Sigmoid colon (tissue), 7 donors: ENCODE data around the gene COL25A1. TPM values are rescaled to one million over a fixed set of nuclear protein-coding genes. Genes with fewer than 3 reads are reported as not detected.

Experiments
- DNase-seq: peaks from one replicate; pipeline ENCODE4 v3.0.0-alpha.2; 2019
- H3K27ac ChIP-seq, 4 donors: fragments of 200-600 bp; sonication (generic); one replicate each; pipeline ENCODE4 v1.5.1; 2016 to 2019; ENCODE audit warnings: mild to moderate bottlenecking in 1 of 4
- H3K27me3 ChIP-seq, 3 donors: fragments of 200-600 bp; sonication (generic); one replicate each; pipeline ENCODE4 v1.5.1; 2019; ENCODE audit warnings: mild to moderate bottlenecking in 1 of 3
- H3K36me3 ChIP-seq, 4 donors: fragments of 200-600 bp; sonication (generic); one replicate each; pipeline ENCODE4 v1.5.1; 2016 to 2019
- H3K4me1 ChIP-seq, 4 donors: fragments of 200-600 bp; sonication (generic); one replicate each; pipeline ENCODE4 v1.5.1; 2017 to 2019
- H3K4me3 ChIP-seq, 4 donors: fragments of 200-600 bp; sonication (generic); one replicate each; pipeline ENCODE4 v1.5.1; 2017 to 2019; ENCODE audit warnings: mild to moderate bottlenecking in 2 of 4, moderate library complexity in 1 of 4
- H3K9me3 ChIP-seq, 4 donors: fragments of 200-600 bp in 3 of 4; sonication (generic) in 3 of 4; one replicate each; pipeline versions ENCODE4 v1.5.1 to v1.6.1; 2013 to 2019
- EP300 ChIP-seq, 4 donors: sonication (generic); formaldehyde crosslinking; IDR thresholded peaks; one replicate each; pipeline ENCODE4 v1.6.1; 2017; ENCODE audit warnings: antibody characterized with exemption in 4 of 4
- POLR2A ChIP-seq, 2 donors: fragments of 450-650 bp; IDR thresholded peaks; one replicate each; pipeline ENCODE4 v1.6.1; 2016; ENCODE audit warnings: antibody characterized with exemption in 2 of 2, mild to moderate bottlenecking in 2 of 2, moderate library complexity in 2 of 2
- POLR2AphosphoS5 ChIP-seq, 4 donors: sonication (generic); formaldehyde crosslinking; IDR thresholded peaks; one replicate each; pipeline ENCODE4 v1.6.1; 2017; ENCODE audit warnings: antibody characterized with exemption in 4 of 4
- WGBS, 2 donors: extraction: QIAGEN DNeasy Blood & Tissue Kit; methylation state at CpG; one replicate each; pipeline ENCODE4 v1.1.7; 2013; 5-methylcytosine and 5-hydroxymethylcytosine counted together
- intact Hi-C: fragments of 100-400 bp; cut with DNase I; formaldehyde crosslinking; loops from one replicate; pipeline ENCODE4 v1.15.1; 2023
- polyA plus RNA-seq, 3 donors: library from polyadenylated mRNA; stranded (reverse); fragments of 200-250 nt; gene quantifications; one replicate each; pipeline ENCODE4 v1.2.3, GENCODE V29; 2013
- total RNA-seq, 4 donors: library from RNA; depleted of rRNA; stranded (reverse); fragments of >200 nt; gene quantifications; one replicate each; pipeline ENCODE4 v1.1.0, GENCODE V29; 2016
- TF ChIP-seq, protein P1 (sequence below), 4 experiments: fragments of 450-650 bp in 3 of 4; fragments of 200-600 bp in 1 of 4; IDR thresholded peaks; one replicate each; pipeline ENCODE4 v1.5.1; 2016 to 2019; ENCODE audit warnings: antibody characterized with exemption in 4 of 4, mild to moderate bottlenecking in 3 of 4, moderate library complexity in 2 of 4
- donor health status: healthy with polysubstance abuse.
- donor health status: Bipolar disorder and iron deficiency.
- donor health status: healthy.

Gene COL25A1
- total and polyA plus RNA-seq, 7 donors = 0.15 to 1.4 (median 0.41) TPM; not detected in 2

DNA sequence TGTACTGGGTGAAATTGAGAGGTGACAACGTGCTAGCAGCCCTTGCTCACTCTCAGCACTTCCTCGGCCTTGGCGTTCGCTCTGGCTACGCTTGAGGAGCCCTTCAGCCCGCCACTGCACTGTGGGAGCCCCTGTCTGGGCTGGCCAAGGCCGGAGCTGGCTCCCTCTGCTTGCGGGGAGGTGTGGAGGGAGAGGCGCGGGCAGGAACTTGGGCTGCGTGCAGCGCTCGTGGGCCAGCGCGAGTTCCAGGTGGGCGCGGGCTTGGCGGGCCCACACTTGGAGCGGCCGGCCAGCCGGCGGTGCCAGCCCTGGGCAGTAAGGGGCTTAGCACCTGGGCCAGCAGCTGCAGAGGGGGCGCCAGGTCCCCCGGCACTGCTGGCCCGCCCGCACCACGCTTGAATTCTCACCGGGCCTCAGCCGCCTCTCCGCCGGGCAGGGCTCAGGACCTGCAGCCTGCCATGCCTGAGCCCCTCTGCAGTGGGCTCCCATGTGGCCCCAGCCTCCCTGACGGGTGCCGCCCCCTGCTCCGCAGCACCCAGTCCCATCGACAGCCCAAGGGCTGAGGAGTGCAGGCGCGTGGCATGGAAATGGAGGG lies 290.1 kb downstream of the COL25A1 start:
- H3K4me1 ChIP-seq = no peaks in the 10 kb centered on the region
- no peak for DNase-seq
- H3K27ac ChIP-seq = no peak overlapping the region
- WGBS, 2 donors = 95 to 97% methylated on average over 37 of the region's 37 CpGs
- H3K9me3 ChIP-seq = no peaks in the 10 kb centered on the region
- H3K4me3 ChIP-seq = no peak overlapping the region
- intact Hi-C loops = no loop called here
- TF ChIP-seq POLR2AphosphoS5 (IDR thresholded peaks at IDR 0.05) = no peak
- no peak for TF ChIP-seq EP300 (IDR thresholded peaks at IDR 0.05)
- no peak for TF ChIP-seq POLR2A (IDR thresholded peaks at IDR 0.05)
- TF ChIP-seq, protein P1, sequence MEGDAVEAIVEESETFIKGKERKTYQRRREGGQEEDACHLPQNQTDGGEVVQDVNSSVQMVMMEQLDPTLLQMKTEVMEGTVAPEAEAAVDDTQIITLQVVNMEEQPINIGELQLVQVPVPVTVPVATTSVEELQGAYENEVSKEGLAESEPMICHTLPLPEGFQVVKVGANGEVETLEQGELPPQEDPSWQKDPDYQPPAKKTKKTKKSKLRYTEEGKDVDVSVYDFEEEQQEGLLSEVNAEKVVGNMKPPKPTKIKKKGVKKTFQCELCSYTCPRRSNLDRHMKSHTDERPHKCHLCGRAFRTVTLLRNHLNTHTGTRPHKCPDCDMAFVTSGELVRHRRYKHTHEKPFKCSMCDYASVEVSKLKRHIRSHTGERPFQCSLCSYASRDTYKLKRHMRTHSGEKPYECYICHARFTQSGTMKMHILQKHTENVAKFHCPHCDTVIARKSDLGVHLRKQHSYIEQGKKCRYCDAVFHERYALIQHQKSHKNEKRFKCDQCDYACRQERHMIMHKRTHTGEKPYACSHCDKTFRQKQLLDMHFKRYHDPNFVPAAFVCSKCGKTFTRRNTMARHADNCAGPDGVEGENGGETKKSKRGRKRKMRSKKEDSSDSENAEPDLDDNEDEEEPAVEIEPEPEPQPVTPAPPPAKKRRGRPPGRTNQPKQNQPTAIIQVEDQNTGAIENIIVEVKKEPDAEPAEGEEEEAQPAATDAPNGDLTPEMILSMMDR (IDR thresholded peaks at IDR 0.05) = no peak
- no peaks in the 10 kb centered on the region for H3K27me3 ChIP-seq
- H3K36me3 ChIP-seq = no peaks in the 10 kb centered on the region

DNA sequence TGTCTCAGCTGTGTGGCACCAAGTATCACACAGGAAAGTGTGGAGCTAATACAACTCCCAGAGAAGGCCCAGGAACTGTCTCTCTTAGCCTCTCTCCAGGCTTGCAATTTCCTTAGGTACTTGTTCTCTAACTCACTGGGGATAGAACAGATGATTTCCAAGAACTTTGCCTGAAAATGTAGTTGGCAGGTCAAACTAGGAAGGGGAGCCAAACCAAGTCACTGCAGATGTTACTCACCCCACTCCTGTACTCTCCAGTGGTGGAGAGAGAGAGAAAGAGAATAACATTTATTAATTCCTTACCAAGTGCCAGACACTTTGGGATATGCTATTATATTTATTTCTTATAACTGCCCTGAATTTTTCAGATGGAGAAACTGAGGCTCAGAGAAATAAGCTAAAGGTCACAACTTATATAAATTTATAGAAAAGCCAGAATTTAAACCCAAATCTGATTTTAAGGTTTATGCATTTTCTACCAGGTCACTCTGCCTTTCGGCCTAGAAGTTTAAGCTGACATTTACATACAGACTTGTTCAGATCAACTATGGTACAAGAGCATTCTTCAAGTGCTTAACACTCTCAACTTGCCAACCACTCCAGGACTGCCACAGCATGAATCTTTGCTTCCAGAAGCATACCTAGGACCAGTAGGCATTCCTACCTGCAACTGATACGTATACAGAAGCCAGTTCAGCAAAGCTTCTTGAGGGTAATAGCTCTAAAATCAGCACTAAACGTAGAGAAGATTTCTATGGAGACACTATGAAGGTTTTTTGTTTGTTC lies 291.0 kb downstream of the COL25A1 start:
- Histone ChIP-seq H3K4me1 (no peaks in the 10 kb centered on the region), H3K9me3 (no peaks in the 10 kb centered on the region), H3K36me3 (no peaks in the 10 kb centered on the region), H3K4me3 (no peak overlapping the region), H3K27ac (no peak overlapping the region), H3K27me3 (no peaks in the 10 kb centered on the region)
- intact Hi-C loops = no loop called here
- DNase-seq = no peak
- TF ChIP-seq, protein P1 (IDR thresholded peaks at IDR 0.05) = no peak
- TF ChIP-seq EP300 (IDR thresholded peaks at IDR 0.05) (no peak), POLR2AphosphoS5 (IDR thresholded peaks at IDR 0.05) (no peak)
- 89 to 93% methylated on average over 3 of the region's 3 CpGs for WGBS, 2 donors

DNA sequence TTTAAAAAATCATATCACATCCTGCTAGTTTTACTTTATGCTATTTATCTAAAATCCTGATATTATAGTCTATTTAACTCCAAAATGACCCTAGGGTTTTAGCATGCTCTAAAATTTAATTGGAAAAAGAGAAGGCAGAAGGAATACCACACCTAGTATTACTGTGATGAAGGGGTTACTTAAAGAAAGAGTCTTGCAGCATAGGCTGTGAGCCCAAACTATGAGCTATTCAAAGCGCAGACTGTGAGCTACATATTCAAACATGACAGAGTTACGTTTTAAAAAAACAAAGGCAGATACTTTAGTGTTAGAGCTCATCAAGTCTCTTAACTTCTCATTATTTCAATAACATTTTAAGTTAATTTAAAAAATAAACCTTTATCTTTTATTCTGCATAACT lies 291.9 kb downstream of the COL25A1 start:
- TF ChIP-seq, protein P1 (IDR thresholded peaks at IDR 0.05) = no peak
- no peak for TF ChIP-seq POLR2AphosphoS5 (IDR thresholded peaks at IDR 0.05)
- TF ChIP-seq POLR2A (IDR thresholded peaks at IDR 0.05) = no peak
- no peak for TF ChIP-seq EP300 (IDR thresholded peaks at IDR 0.05)
- no peak overlapping the region for H3K4me3 ChIP-seq
- intact Hi-C loops = no loop called here
- H3K27me3 ChIP-seq = no peaks in the 10 kb centered on the region
- DNase-seq = no peak
- no peaks in the 10 kb centered on the region for H3K9me3 ChIP-seq
- no peak overlapping the region for H3K27ac ChIP-seq
- WGBS, 2 donors = 40 to 86% methylated on average over 2 of the region's 2 CpGs
- H3K36me3 ChIP-seq = no peaks in the 10 kb centered on the region
- no peaks in the 10 kb centered on the region for H3K4me1 ChIP-seq

DNA sequence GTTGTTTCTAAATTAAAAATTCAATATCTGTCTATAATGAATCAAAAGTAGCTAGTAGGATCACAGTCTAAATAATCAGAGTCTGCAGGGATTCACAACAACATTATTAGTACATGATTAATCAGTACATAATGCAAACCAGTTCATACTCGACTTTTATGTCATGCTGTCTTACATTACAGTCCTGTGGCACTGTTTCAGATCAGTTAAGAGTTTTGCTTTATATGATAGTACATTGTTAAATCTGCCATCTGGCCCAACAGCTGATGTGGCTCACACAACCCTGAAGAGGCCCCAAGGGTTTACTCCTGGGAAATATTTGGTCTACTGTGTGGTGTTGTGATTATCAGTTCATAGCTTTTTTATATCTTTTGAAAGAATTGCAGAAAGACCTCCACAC lies 292.5 kb downstream of the COL25A1 start:
- Histone ChIP-seq H3K4me1 (no peaks in the 10 kb centered on the region), H3K27ac (no peak overlapping the region), H3K27me3 (no peaks in the 10 kb centered on the region), H3K4me3 (no peak overlapping the region), H3K9me3 (no peaks in the 10 kb centered on the region), H3K36me3 (no peaks in the 10 kb centered on the region)
- TF ChIP-seq POLR2AphosphoS5 (IDR thresholded peaks at IDR 0.05) = no peak
- intact Hi-C loops = no loop called here
- WGBS, 2 donors = 9 to 32% methylated on average over 1 of the region's 1 CpG
- no peak for DNase-seq

DNA sequence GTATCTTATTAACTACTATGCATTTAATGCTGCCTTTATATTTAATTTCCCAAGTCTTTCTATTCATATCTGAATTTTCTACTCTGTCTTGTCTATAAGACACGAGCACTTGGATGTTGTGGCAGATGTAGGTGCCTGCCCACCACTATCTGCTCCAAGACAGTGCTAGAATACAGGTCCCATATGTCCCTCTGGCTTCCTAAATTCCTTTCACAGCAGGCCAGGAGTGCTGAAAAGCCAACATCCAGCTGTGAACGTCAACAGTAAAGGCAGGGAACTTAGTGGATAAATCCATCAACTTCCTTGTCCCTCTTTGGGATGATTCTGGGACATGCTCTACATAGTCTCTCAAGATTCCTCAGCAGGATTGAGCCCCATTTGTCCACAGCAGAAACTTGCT lies 294.5 kb downstream of the COL25A1 start:
- no peak for DNase-seq
- H3K27ac ChIP-seq = no peak overlapping the region
- no peaks in the 10 kb centered on the region for H3K27me3 ChIP-seq
- no peaks in the 10 kb centered on the region for H3K36me3 ChIP-seq
- H3K4me3 ChIP-seq = no peak overlapping the region
- intact Hi-C loops = no loop called here
- no peaks in the 10 kb centered on the region for H3K4me1 ChIP-seq
- WGBS, 2 donors = 85 to 87% methylated on average over 2 of the region's 2 CpGs
- TF ChIP-seq, protein P1 (IDR thresholded peaks at IDR 0.05) = no peak
- TF ChIP-seq POLR2A (IDR thresholded peaks at IDR 0.05) (no peak), EP300 (IDR thresholded peaks at IDR 0.05) (no peak), POLR2AphosphoS5 (IDR thresholded peaks at IDR 0.05) (no peak)
- H3K9me3 ChIP-seq = no peaks in the 10 kb centered on the region
